Muscle layer of duodenum (tissue), 2 donors: Measurements from ENCODE around the gene CD63.
A peak's percentile ranks its signal among the peaks of the same experiment; 100 is the strongest.

Experiments used
- H3K27ac ChIP-seq: one replicate; pipeline ENCODE4 v1.7.0; 2013; ENCODE audit warnings: mild to moderate bottlenecking, low read length
- H3K27me3 ChIP-seq: one replicate; pipeline ENCODE4 v1.7.0; 2013; ENCODE audit warnings: low read depth, mild to moderate bottlenecking, control low read depth, low read length
- H3K36me3 ChIP-seq, 2 donors: one replicate each; pipeline ENCODE4 v1.7.0; 2013; ENCODE audit warnings: low read length in 2 of 2, control low read depth in 1 of 2, mild to moderate bottlenecking in 1 of 2; ENCODE audit not compliant: insufficient read depth in 2 of 2, control insufficient read depth in 1 of 2
- H3K4me1 ChIP-seq, 2 donors: one replicate each; pipeline ENCODE4 v1.7.0; 2013; ENCODE audit warnings: low read length in 2 of 2, mild to moderate bottlenecking in 2 of 2, control low read depth in 1 of 2, moderate library complexity in 1 of 2; ENCODE audit not compliant: insufficient read depth in 2 of 2, control insufficient read depth in 1 of 2
- H3K4me3 ChIP-seq, 2 donors: one replicate each; pipeline ENCODE4 v1.7.0; 2013; ENCODE audit warnings: low read length in 2 of 2, low read depth in 1 of 2, mild to moderate bottlenecking in 1 of 2
- H3K9me3 ChIP-seq, 2 donors: one replicate each; pipeline ENCODE4 v1.7.0; 2013; ENCODE audit warnings: low read length in 2 of 2, control low read depth in 1 of 2, mild to moderate bottlenecking in 1 of 2; ENCODE audit not compliant: control insufficient read depth in 1 of 2
- donor health status: healthy.

Gene CD63

DNA sequence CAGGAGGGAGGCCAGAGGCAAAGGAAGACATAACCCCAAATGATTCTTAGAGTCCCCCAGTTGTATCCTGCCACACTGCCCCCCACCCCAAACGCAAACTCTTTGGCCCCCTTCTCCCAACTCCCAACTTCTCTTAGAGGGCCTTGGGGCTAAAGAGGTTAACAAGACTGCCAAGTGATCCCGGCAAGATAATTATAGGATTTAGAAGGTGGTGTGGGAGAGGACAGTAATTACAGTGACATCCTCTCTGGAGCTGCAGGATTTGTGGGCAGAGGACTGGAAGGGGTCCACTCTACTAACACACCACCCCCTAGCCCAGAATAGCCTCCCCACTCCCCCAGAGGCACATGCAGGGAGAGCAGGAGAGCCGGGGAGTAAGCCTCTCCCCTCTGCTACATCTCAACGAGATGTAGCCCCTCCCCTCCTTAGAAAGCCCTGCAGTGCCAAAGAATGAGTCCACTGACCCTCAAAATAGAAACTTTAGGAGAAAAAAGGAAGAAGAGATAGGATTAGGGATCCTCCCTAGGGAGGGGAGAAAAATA is 8.8 kb upstream of the CD63 start:
- peaks cover 9 to 20% of the 10 kb centered on the region in 2 donors for H3K4me1 ChIP-seq
- peak overlapping the region; percentile 71 to 84 for H3K4me3 ChIP-seq
- no peaks in the 10 kb centered on the region for H3K27me3 ChIP-seq
- H3K27ac ChIP-seq = peak overlapping the region; percentile 61
- no peaks in the 10 kb centered on the region for H3K36me3 ChIP-seq
- H3K9me3 ChIP-seq = no peaks in the 10 kb centered on the region

DNA sequence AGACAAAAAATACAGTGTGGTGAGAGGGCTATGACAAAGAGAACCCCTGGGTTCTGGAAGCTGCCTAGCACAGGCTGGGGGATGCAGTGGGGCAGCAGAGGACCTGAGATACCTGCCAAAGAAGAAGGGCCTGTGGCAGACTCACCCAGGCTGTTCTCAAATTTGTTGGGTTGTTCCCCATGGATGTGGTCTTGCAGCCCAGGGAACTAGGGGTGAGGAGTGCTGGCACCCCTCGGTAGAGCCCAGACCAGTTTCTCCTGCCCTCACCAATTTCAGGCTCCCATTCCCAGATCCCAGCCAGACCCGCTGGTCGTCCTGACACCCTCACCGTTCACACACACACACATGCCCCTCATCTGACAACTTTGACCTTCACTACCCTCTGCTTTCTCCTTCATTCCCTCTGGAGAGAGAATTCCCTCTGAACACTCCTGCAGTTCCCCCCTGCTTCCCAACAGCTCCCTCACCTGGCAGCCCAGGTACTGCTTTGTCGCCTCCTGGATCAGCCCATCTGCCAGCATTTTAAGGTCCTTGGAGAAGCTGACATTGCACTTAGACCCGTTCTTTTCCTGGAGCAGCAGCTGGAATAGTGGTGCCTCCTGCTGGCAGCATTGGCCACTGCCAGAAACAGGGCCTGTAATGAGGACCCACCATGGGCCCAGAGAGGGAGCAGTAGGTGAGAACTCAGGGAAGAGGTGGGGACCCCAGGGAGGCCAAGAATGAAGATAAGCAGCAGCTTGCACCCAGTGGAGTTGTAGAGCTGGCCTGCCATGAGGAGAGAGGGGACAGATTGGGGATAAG is 8.2 kb upstream of the CD63 start:
- H3K27me3 ChIP-seq = no peaks in the 10 kb centered on the region
- H3K4me1 ChIP-seq = peaks cover 7 to 17% of the 10 kb centered on the region in 2 donors
- H3K9me3 ChIP-seq = no peaks in the 10 kb centered on the region
- no peak overlapping the region for H3K4me3 ChIP-seq
- no peaks in the 10 kb centered on the region for H3K36me3 ChIP-seq
- no peak overlapping the region for H3K27ac ChIP-seq

DNA sequence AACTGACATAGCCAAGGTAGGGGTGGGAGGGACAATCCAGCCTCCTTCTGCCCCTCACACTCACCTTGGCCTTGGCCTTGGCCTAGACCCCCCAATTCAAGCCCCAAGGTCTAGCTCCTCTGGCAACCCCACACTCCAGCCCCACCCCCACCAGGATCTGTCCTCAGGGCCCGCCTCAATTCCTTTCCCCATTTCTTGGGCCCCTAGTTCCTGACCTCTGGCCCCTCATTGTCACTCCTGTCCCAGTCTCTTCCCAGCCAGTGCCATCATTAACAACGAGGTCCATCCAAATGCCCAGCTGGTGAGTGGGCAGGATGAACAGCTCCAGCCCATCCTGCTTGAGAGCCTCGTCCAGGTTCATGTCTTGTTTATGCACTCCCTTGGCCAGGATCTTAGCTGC is 7.3 kb upstream of the CD63 start:
- H3K4me1 ChIP-seq = peaks cover 7 to 17% of the 10 kb centered on the region in 2 donors
- H3K27ac ChIP-seq = no peak overlapping the region
- H3K27me3 ChIP-seq = no peaks in the 10 kb centered on the region
- H3K4me3 ChIP-seq = no peak overlapping the region
- H3K9me3 ChIP-seq = no peaks in the 10 kb centered on the region
- no peaks in the 10 kb centered on the region for H3K36me3 ChIP-seq

DNA sequence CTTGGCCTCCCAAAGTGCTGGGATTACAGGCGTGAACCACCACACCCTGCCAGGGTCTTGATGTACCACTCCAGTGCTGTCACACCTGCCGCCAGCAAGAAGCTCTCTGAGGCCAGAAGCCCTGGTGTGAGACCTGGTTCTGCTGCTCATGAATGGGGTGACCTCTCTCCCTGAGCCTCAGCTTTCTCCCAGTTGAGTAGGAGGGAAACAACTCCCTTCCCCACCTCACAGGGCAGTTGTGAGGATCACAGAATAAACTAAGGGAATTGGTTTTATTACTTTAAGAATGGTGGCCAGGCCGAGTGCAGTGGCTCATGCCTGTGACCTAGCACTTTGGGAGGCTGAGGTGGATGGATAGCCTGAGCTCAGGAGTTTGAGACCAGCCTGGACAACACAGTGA is 5.8 kb upstream of the CD63 start:
- Histone ChIP-seq H3K4me3 (no peak overlapping the region), H3K36me3 (peaks cover 0 to 6% of the 10 kb centered on the region in 2 donors), H3K27me3 (no peaks in the 10 kb centered on the region), H3K9me3 (no peaks in the 10 kb centered on the region), H3K27ac (no peak overlapping the region), H3K4me1 (peaks cover 12 to 27% of the 10 kb centered on the region in 2 donors)

DNA sequence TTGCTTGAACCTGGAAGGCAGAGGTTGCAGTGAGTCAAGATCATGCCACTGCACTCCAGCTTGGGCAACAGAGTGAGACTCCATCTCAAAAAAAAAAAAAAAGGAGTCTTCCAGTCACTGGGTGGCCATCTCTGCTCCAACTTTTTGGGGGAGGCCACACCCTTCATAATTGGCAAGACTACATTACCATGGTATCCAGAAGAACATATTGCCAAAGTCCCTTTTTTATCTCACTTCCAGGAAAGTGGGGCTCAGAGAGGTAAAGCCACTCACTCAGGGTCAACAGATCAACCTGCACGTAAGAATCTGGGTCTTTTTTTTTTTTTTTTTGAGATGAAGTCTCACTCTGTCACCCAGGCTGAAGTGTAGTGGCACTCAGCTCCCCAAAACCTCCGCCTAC is 5.0 kb upstream of the CD63 start:
- no peak overlapping the region for H3K27ac ChIP-seq
- no peak overlapping the region for H3K4me3 ChIP-seq
- peaks cover 12 to 27% of the 10 kb centered on the region in 2 donors for H3K4me1 ChIP-seq
- no peaks in the 10 kb centered on the region for H3K27me3 ChIP-seq
- H3K9me3 ChIP-seq = no peaks in the 10 kb centered on the region
- peaks cover 0 to 11% of the 10 kb centered on the region in 2 donors for H3K36me3 ChIP-seq

DNA sequence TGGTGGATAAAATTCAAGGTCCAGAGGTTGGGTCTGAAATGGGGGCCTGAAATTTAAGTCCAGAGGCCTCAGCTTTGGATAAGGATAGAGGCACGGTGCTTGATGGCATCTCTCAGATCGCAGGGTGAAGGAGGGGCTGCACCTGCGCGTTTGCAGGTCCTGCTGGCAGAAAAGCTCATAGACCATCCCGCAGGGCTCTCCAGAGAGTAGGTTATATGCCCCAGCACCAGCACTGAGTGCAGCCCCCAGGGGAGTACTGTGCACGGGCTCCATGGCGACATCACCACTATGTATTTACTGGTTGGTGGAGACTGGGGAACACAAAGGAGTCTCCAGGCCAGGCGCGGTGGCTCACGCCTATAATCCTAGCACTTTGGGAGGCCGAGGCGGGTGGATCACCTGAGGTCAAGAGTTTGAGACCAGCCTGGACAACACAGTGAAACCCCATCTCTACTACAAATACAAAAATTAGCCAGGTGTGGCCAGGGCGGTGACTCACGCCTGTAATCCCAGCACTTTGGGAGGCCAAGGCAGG is 4.3 kb upstream of the CD63 start:
- Histone ChIP-seq H3K27ac (no peak overlapping the region), H3K4me1 (peaks cover 9 to 22% of the 10 kb centered on the region in 2 donors), H3K4me3 (no peak overlapping the region), H3K9me3 (no peaks in the 10 kb centered on the region), H3K27me3 (no peaks in the 10 kb centered on the region), H3K36me3 (peaks cover 0 to 12% of the 10 kb centered on the region in 2 donors)

DNA sequence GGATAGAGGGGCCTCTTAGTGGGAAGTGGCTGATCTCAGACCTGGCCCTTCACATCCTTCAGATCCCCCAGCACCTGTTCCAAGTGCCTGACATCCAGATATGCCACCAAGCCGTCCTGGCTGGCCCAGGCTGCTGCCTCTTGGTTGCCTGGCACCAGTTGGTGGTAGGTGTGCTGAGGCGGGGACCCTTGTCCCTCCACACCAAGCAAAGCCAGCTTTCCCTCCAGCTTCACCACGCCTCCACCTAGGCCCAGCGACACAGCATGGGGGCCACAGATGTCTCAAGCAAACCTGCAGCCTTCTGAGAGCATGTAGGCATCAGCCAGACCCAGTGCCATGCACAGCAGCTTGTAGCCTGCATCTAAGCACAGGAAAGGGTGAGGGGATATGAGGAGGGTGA is 3.5 kb upstream of the CD63 start:
- Histone ChIP-seq H3K9me3 (no peaks in the 10 kb centered on the region), H3K4me1 (peaks cover 11 to 19% of the 10 kb centered on the region in 2 donors), H3K27me3 (no peaks in the 10 kb centered on the region), H3K4me3 (no peak overlapping the region), H3K27ac (no peak overlapping the region), H3K36me3 (peaks cover 0 to 13% of the 10 kb centered on the region in 2 donors)

DNA sequence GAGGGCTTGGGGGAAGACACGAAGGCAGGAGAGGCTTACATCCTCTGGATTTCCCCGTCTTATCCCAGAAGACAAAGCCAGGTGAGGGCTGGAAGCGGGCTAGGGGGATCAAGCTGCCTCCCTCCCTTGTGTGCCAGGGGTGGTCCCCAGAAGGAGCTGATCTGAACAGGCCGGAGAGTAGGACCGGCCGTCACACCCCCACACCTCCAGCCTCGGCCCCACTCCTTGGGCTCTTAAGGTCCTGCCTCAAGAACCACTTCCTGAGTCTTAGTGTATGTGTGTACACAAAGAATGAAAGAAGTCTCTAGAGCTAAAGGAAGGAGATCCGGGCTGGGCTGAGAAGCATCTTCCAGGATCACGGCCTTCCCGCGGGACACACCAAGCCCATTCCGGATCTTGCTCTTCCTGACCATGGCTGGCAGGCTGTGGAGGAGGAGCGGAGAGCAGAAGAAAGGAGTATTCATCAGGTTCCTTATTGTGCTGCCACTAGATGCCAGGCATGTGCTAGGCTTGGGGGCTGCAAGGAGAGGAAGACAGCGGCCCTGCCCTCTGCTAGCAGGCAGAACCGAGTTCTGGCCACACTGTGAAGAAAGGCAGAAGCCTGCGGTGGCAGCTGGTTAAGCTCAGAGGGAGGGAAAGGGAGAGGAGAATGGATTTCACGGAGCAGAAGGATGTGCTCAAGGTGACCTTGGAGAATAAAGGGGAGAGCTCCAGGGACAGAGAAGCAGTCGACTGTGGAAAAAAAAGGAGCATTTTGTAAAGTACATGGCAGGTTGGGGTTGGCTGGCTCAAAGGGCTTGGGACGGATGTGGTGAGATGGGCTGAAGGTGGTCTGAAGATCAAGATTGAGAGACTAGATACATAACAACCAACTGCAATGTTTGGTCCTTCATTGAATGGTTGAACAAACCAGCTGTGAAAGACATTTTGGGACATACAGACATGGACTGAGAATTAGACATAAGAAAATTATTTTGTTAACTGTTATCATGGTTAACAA is 1.3 kb upstream of the CD63 start:
- Histone ChIP-seq H3K9me3 (no peaks in the 10 kb centered on the region), H3K4me3 (peak overlapping the region; percentile 84 to 90), H3K4me1 (peaks cover 12 to 37% of the 10 kb centered on the region in 2 donors), H3K36me3 (peaks cover 15 to 32% of the 10 kb centered on the region in 2 donors), H3K27me3 (no peaks in the 10 kb centered on the region), H3K27ac (peak overlapping the region; percentile 99)

DNA sequence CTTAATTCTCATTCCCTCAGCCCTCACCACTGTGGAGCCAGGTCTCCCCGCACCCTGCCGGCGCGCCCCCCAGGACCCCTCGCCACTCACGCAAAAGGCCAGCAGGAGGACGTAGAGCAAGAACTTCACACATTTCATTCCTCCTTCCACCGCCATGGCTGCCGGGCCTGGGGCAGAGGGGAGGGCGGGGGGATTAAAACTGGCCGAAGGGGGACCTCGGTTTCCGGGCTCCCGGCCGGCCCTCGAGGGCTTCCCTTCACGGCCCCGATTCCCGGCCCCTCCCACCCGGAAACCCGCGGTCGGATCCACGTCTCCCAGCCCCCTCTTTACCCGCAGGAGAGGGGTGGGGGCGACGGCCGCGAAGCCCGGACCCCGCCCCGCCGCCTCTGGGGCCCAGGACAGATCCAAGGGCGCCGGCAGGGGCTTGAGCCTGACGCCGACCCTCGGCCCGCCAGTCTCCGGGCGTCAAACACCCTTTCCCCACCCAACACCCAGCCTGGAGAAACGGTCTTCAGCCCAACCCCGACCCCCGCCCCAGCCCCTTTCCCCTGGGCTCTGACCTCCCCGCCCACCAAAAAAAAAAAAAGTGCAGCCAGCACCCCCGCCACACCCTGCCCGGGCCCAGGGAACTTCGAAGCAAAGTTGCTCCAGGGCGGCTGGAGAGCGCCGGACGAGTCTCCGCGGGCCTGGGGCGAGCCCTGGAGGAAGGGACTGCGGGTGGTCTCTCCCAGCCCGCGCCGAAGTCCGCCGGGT is 447 bp downstream of the CD63 start:
- Histone ChIP-seq H3K27ac (peak overlapping the region; percentile 99), H3K9me3 (no peaks in the 10 kb centered on the region), H3K4me3 (peak overlapping the region; percentile 90 to 96), H3K4me1 (peaks cover 12 to 54% of the 10 kb centered on the region in 2 donors), H3K36me3 (peaks cover 29 to 47% of the 10 kb centered on the region in 2 donors), H3K27me3 (no peaks in the 10 kb centered on the region)

DNA sequence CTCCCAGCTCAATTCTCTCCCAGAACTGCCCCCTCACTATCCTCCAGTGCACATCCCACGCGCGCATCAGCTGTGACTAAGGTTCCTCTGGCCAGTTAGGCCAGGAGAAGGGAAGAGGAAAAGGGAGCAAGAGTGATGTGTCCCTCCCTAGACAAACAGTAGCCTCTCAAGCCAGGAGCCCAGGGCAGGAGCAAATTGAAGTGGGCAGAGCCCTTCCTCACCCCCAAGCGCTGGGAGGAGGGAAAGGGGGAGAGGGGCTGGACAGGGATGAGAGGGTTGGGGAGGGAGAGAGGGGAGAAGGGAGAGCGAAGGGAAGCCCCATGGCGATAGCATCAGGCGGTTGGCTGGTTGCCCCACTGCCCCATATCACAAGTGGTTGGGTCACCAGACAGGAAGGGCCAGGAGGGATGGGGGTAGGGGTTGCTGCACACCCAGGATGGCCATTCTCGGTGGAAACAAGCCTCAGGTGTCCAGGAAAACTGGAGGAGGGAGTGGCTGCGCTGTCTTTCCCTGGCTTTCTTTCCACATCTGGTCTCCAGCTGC is 1.1 kb downstream of the CD63 start:
- no peaks in the 10 kb centered on the region for H3K9me3 ChIP-seq
- peak overlapping the region; percentile 90 to 96 for H3K4me3 ChIP-seq
- H3K36me3 ChIP-seq = peaks cover 29 to 47% of the 10 kb centered on the region in 2 donors
- peak overlapping the region; percentile 99 for H3K27ac ChIP-seq
- H3K4me1 ChIP-seq = peaks cover 12 to 55% of the 10 kb centered on the region in 2 donors
- no peaks in the 10 kb centered on the region for H3K27me3 ChIP-seq
